ENCODE measurements around the gene ZFPM1.

GRCh38 chr16:88487920-88488851 is 35.1 kb downstream of the ZFPM1 start:
- TF ChIP-seq CTCF (IDR thresholded peaks at IDR 0.05; ENCODE audit: insufficient read depth, low read length, poor library complexity, severe bottlenecking) (no peak), EZH2phosphoT487 (conservative IDR thresholded peaks at IDR 0.05; ENCODE audit: low read length) (no peak)

Data from SU-DHL-6 (cell line).